ENCODE measurements around the gene GPBAR1. TPM values are rescaled to one million over a fixed set of nuclear protein-coding genes. Genes with fewer than 3 reads are reported as not detected.
A peak's percentile ranks its signal among the peaks of the same experiment; 100 is the strongest.

GPBAR1 gene
- total and polyA plus RNA-seq, 2 experiments from 2014 or later: 0.44 TPM; not detected in 1

GRCh38 chr2:218216674-218217359 lies 44.0 kb upstream of the GPBAR1 start, which contains the start of gene ARPC2:
ARPC2 (plus strand) TSS chr2:218217189; CDS start chr2:218217471, 282 bp downstream.
- Histone ChIP-seq H3K9me2 (ENCODE audit: insufficient read depth) (no peaks in the 10 kb centered on the region), H3K36me3 (ENCODE audit: insufficient read depth) (0 out of 2 replicates have a peak, but pooled peaks cover 11% of the 10 kb centered on the region), H3K79me2 (replicated peaks; ENCODE audit: insufficient read depth) (peaks cover 46% of the 10 kb centered on the region), H3K4me1 (ENCODE audit: insufficient read depth) (peaks cover 33% of the 10 kb centered on the region), H3K4me3 (peak within 1 kb of the TSS; percentile 99), H4K20me1 (replicated peaks; ENCODE audit: insufficient read depth) (peaks cover 33% of the 10 kb centered on the region), H3F3A (replicated peaks; ENCODE audit: low read depth) (peaks cover 3% of the 10 kb centered on the region; the same call in 1 of the 2 replicates), H3K4me2 (peak within 1 kb of the TSS; percentile 92), H3K27ac (ENCODE audit: low read depth) (peak within 1 kb of the TSS; percentile 86), H2AFZ (peak within 1 kb of the TSS; percentile 100), H3K27me3 (ENCODE audit: insufficient read depth) (no peaks in the 10 kb centered on the region)
- Mint-ChIP-seq H3K27me3 (ENCODE audit: insufficient read depth, low read depth, poor library complexity) (peaks cover 13% of the 10 kb centered on the region), H3K4me3 (peak within 1 kb of the TSS; percentile 89), H3K4me1 (peaks cover 31% of the 10 kb centered on the region), H3K36me3 (ENCODE audit: low read depth) (peaks cover 26% of the 10 kb centered on the region), H3K9me3 (no peaks in the 10 kb centered on the region), H3K27ac (peak within 1 kb of the TSS; percentile 93)
- peak; percentile 90 for DNase-seq (ENCODE audit: low spot score)
- TF ChIP-seq CREB1 (CRISPR knock-in tag; IDR thresholded peaks at IDR 0.05; ENCODE audit: low read depth) (0 out of 2 replicates have a peak, but pooled peaks have one; percentile 36), EZH2phosphoT487 (IDR thresholded peaks at IDR 0.05; ENCODE audit: unreplicated experiment) (no peak), ETS1 (IDR thresholded peaks at IDR 0.05) (peak; percentile 81), POLR2AphosphoS5 (IDR thresholded peaks at IDR 0.05; ENCODE audit: low read depth) (peak; percentile 84), EZH2 (IDR thresholded peaks at IDR 0.05; ENCODE audit: low read depth, unreplicated experiment) (no peak), JUNB (IDR thresholded peaks at IDR 0.05; ENCODE audit: unreplicated experiment) (no peak)
- ATAC-seq: peak; percentile 91

GRCh38 chr2:218217360-218218267 lies 43.2 kb upstream of the GPBAR1 start:
- 0 out of 2 replicates have a peak overlapping the region, but pooled peaks have one; percentile 72 for H2AFZ ChIP-seq
- peaks cover 33% of the 10 kb centered on the region for H3K4me1 ChIP-seq (ENCODE audit: insufficient read depth)
- Mint-ChIP-seq H3K27ac (peak overlapping the region; percentile 92), H3K4me1 (peaks cover 28% of the 10 kb centered on the region), H3K9me3 (no peaks in the 10 kb centered on the region), H3K27me3 (ENCODE audit: insufficient read depth, low read depth, poor library complexity) (peaks cover 13% of the 10 kb centered on the region), H3K36me3 (ENCODE audit: low read depth) (peaks cover 26% of the 10 kb centered on the region), H3K4me3 (peak overlapping the region; percentile 89)
- 0 out of 2 replicates have a peak, but pooled peaks cover 11% of the 10 kb centered on the region for H3K36me3 ChIP-seq (ENCODE audit: insufficient read depth)
- H3K4me3 ChIP-seq: peak overlapping the region; percentile 99
- peaks cover 40% of the 10 kb centered on the region for H4K20me1 ChIP-seq (replicated peaks; ENCODE audit: insufficient read depth)
- no peaks in the 10 kb centered on the region for H3K27me3 ChIP-seq (ENCODE audit: insufficient read depth)
- no peaks in the 10 kb centered on the region for H3K9me2 ChIP-seq (ENCODE audit: insufficient read depth)
- peak; percentile 60 for ATAC-seq
- peaks cover 3% of the 10 kb centered on the region; the same call in 1 of the 2 replicates for H3F3A ChIP-seq (replicated peaks; ENCODE audit: low read depth)
- peaks cover 54% of the 10 kb centered on the region for H3K79me2 ChIP-seq (replicated peaks; ENCODE audit: insufficient read depth)
- H3K4me2 ChIP-seq: peak overlapping the region; percentile 92
- peak overlapping the region; percentile 86 for H3K27ac ChIP-seq (ENCODE audit: low read depth)
- peak; percentile 68 for DNase-seq (ENCODE audit: low spot score)
- TF ChIP-seq CREB1 (CRISPR knock-in tag; IDR thresholded peaks at IDR 0.05; ENCODE audit: low read depth) (no peak), POLR2AphosphoS5 (IDR thresholded peaks at IDR 0.05; ENCODE audit: low read depth) (no peak), REST (IDR thresholded peaks at IDR 0.05; ENCODE audit: unreplicated experiment) (no peak)
